OCI-LY7 (cell line): ENCODE results near the gene NCOA5.

Experiments
- CTCF ChIP-seq: fragments of 200-600 bp; sonication (generic); conservative IDR thresholded peaks from 2 replicates; pipeline ENCODE4 v1.5.1; 2014; ENCODE audit warnings: mild to moderate bottlenecking, antibody characterized with exemption, low read length, moderate library complexity, mixed read lengths
- EZH2phosphoT487 ChIP-seq: fragments of 200-600 bp; sonication (generic); IDR thresholded peaks from 2 replicates; pipeline ENCODE4 v1.6.1; 2018; ENCODE audit warnings: low read depth, borderline replicate concordance, mild to moderate bottlenecking, mixed run types, antibody characterized with exemption, low read length, moderate library complexity, mixed read lengths

GRCh38 chr20:46130534-46130933 is 40.8 kb upstream of the NCOA5 start:
- TF ChIP-seq CTCF (no peak), EZH2phosphoT487 (no peak)
